NT2/D1 (cell line): ENCODE results near the gene DOCK3.
"Not testable (repeated sequence)": the region's sequence is repeated elsewhere in the genome, so short reads cannot be mapped to it uniquely, and the experiment has no call there.

Source experiments
- SUZ12 ChIP-seq: IDR thresholded peaks from 2 replicates; pipeline ENCODE4 v1.6.1; 2011; ENCODE audit not compliant: insufficient read length, insufficient read depth; ENCODE audit errors: extremely low read depth
- YY1 ChIP-seq: IDR thresholded peaks from 2 replicates; pipeline ENCODE4 v1.6.1; 2011; ENCODE audit not compliant: insufficient read length, insufficient read depth
- ZNF274 ChIP-seq: IDR thresholded peaks from 2 replicates; pipeline ENCODE4 v1.6.1; 2011; ENCODE audit warnings: mild to moderate bottlenecking, low read depth, low read length

GRCh38 chr3:50781766-50782165, 107.0 kb downstream of the DOCK3 start:
- TF ChIP-seq SUZ12, ZNF274, YY1: not testable (repeated sequence)
